DND-41 (cell line): Measurements from ENCODE around the gene NFKB1.

Experiments
- EZH2 ChIP-seq: IDR thresholded peaks from 3 replicates; pipeline ENCODE4 v1.6.1; 2012; ENCODE audit warnings: borderline replicate concordance, low read depth, mild to moderate bottlenecking, moderate library complexity, low read length, inconsistent platforms; ENCODE audit not compliant: severe bottlenecking
- TF ChIP-seq, protein P1 (sequence below): IDR thresholded peaks from 2 replicates; pipeline ENCODE4 v1.5.1; 2012; ENCODE audit warnings: borderline replicate concordance, low read length, moderate library complexity, mild to moderate bottlenecking; ENCODE audit not compliant: poor library complexity, severe bottlenecking; ENCODE audit errors: extremely low read depth

- no peak for TF ChIP-seq EZH2
- TF ChIP-seq, protein P1, sequence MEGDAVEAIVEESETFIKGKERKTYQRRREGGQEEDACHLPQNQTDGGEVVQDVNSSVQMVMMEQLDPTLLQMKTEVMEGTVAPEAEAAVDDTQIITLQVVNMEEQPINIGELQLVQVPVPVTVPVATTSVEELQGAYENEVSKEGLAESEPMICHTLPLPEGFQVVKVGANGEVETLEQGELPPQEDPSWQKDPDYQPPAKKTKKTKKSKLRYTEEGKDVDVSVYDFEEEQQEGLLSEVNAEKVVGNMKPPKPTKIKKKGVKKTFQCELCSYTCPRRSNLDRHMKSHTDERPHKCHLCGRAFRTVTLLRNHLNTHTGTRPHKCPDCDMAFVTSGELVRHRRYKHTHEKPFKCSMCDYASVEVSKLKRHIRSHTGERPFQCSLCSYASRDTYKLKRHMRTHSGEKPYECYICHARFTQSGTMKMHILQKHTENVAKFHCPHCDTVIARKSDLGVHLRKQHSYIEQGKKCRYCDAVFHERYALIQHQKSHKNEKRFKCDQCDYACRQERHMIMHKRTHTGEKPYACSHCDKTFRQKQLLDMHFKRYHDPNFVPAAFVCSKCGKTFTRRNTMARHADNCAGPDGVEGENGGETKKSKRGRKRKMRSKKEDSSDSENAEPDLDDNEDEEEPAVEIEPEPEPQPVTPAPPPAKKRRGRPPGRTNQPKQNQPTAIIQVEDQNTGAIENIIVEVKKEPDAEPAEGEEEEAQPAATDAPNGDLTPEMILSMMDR: no peak
These were observed 30.3 kb downstream of the NFKB1 start for GRCh38 chr4:102531462-102531861.
